GM12878 (cell line): ENCODE data around the gene PAQR5. TPM values are rescaled to one million over a fixed set of nuclear protein-coding genes. Genes with fewer than 3 reads are reported as not detected.

Experiments used
- ATF7 ChIP-seq: fragments of 450-650 bp; IDR thresholded peaks from 2 replicates; pipeline ENCODE4 v1.6.1; 2016; ENCODE audit warnings: low read depth, mild to moderate bottlenecking
- BHLHE40 ChIP-seq, 2 experiments: fragments of 450-650 bp in 1 of 2; IDR thresholded peaks; 2 replicates each; pipeline ENCODE4 v1.6.1; 2011 to 2017; ENCODE audit warnings: low read depth in 2 of 2, borderline replicate concordance in 1 of 2, improper control_type of control experiment in 1 of 2, low read length in 1 of 2, mild to moderate bottlenecking in 1 of 2
- CBX3 ChIP-seq: fragments of 200-600 bp; sonication (generic); IDR thresholded peaks from 2 replicates; pipeline ENCODE4 v1.6.1; 2016; ENCODE audit warnings: low read depth, borderline replicate concordance
- CEBPZ ChIP-seq: fragments of 150-350 bp; IDR thresholded peaks from 2 replicates; pipeline ENCODE4 v1.6.1; 2016; ENCODE audit warnings: low read depth, low read length
- CUX1 ChIP-seq: IDR thresholded peaks from 2 replicates; pipeline ENCODE4 v1.6.1; 2012; ENCODE audit warnings: improper control_type of control experiment, low read depth, low read length; ENCODE audit not compliant: insufficient replicate concordance
- EED ChIP-seq: sonication (generic); IDR thresholded peaks from 2 replicates; pipeline ENCODE4 v1.6.1; 2016; ENCODE audit warnings: antibody characterized with exemption, low read depth
- EP300 ChIP-seq, 2 experiments: fragments of 150-350 bp in 1 of 2; IDR thresholded peaks; 2 replicates each; pipeline ENCODE4 v1.6.1; 2011 to 2012; ENCODE audit warnings: low read depth in 2 of 2, low read length in 2 of 2, borderline replicate concordance in 1 of 2, improper control_type of control experiment in 1 of 2, inconsistent platforms in 1 of 2; ENCODE audit not compliant: control insufficient read depth in 1 of 2
- MEF2A ChIP-seq: IDR thresholded peaks from 2 replicates; pipeline ENCODE4 v1.6.1; 2011; ENCODE audit warnings: low read depth, mild to moderate bottlenecking, low read length, moderate library complexity; ENCODE audit not compliant: insufficient read depth
- MTA3 ChIP-seq: IDR thresholded peaks from 2 replicates; pipeline ENCODE4 v1.6.1; 2012; ENCODE audit warnings: low read length, inconsistent platforms, borderline replicate concordance
- MXI1 ChIP-seq: fragments of 150-350 bp; IDR thresholded peaks from 2 replicates; pipeline ENCODE4 v1.6.1; 2011; ENCODE audit warnings: low read depth, mild to moderate bottlenecking, inconsistent platforms, low read length, improper control_type of control experiment
- RUNX3 ChIP-seq: IDR thresholded peaks from 2 replicates; pipeline ENCODE4 v1.6.1; 2012; ENCODE audit warnings: low read length, inconsistent platforms
- SPI1 ChIP-seq: IDR thresholded peaks from 2 replicates; pipeline ENCODE4 v1.6.1; 2011; ENCODE audit warnings: low read depth, mild to moderate bottlenecking, low read length, moderate library complexity, borderline replicate concordance; ENCODE audit not compliant: insufficient read depth
- YY1 ChIP-seq: IDR thresholded peaks from 2 replicates; pipeline ENCODE4 v1.6.1; 2011; ENCODE audit warnings: low read depth, mild to moderate bottlenecking, low read length
- ZNF217 ChIP-seq: fragments of 450-650 bp; IDR thresholded peaks from 2 replicates; pipeline ENCODE4 v1.6.1; 2017; ENCODE audit warnings: antibody characterized with exemption, mild to moderate bottlenecking
- polyA plus RNA-seq, 11 experiments: library from polyadenylated mRNA; depleted of rRNA in 4 of 11; unstranded in 6 of 11; stranded (reverse) in 5 of 11; fragments of >200 nt; fragmentation: Nextera tagmentation in 4 of 11; fragmentation: Illumina TruSeq in 1 of 11; extraction: Ambion mirVana in 4 of 11; extraction: Trizol in 1 of 11; gene quantifications; 1 replicate in 1 of 11; 2 replicates in 10 of 11; pipeline versions ENCODE4 v1.2.1 to v1.2.3, GENCODE V29; 2011 to 2016; ENCODE audit warnings: inconsistent platforms in 2 of 11, missing spikeins in 2 of 11, low read depth in 1 of 11
- total RNA-seq, 4 experiments: library from RNA; depleted of rRNA in 3 of 4; stranded (reverse); fragments of >200 nt in 3 of 4; fragmentation: Illumina TruSeq in 1 of 4; extraction: Trizol in 1 of 4; gene quantifications; 2 replicates each; pipeline versions ENCODE4 v1.2.1 to v1.2.3, GENCODE V29; 2013 to 2021

The PAQR5 gene
- total and polyA plus RNA-seq, 10 of the 15 experiments (the other 5 are each of a cell fraction or from before 2014, with no cell fraction given): 0.02 to 0.03 TPM; not detected in 8

- TF ChIP-seq CUX1: no peak
- TF ChIP-seq ZNF217: no peak
- no peak for TF ChIP-seq MEF2A
- TF ChIP-seq EP300 (IDR thresholded peaks at IDR 0.05; ENCODE audit: borderline replicate concordance in 1 of 2, control insufficient read depth in 1 of 2, low read depth in 2 of 2, low read length in 2 of 2): no peak
- TF ChIP-seq EED: no peak
- no peak for TF ChIP-seq CBX3
- TF ChIP-seq BHLHE40 (IDR thresholded peaks at IDR 0.05; ENCODE audit: borderline replicate concordance in 1 of 2, low read depth in 2 of 2, low read length in 1 of 2): no peak
- no peak for TF ChIP-seq RUNX3
- TF ChIP-seq CEBPZ: no peak
- TF ChIP-seq MTA3: no peak
- no peak for TF ChIP-seq YY1
- TF ChIP-seq ATF7: no peak
- TF ChIP-seq MXI1: no peak
- TF ChIP-seq SPI1: no peak
These were observed 89.6 kb downstream of the PAQR5 start (continued) for GRCh38 chr15:69388260-69388705.
